ENCODE results near the gene MAP3K15. TPM values are rescaled to one million over a fixed set of nuclear protein-coding genes. Genes with fewer than 3 reads are reported as not detected.
"Not testable (repeated sequence)": the region's sequence is repeated elsewhere in the genome, so short reads cannot be mapped to it uniquely, and the experiment has no call there.

Gene MAP3K15
- polyA plus RNA-seq, 1 of the 3 experiments (the other 2 are of a cell fraction) = 0.07 TPM

- CTCF ChIA-PET = not testable (repeated sequence)
These were observed 3.5 kb downstream of the MAP3K15 start for GRCh38 chrX:19511796-19512195.

GRCh38 chrX:19496711-19497110 lies 18.6 kb downstream of the MAP3K15 start:
- WGBS (ENCODE audit: low lambda C conversion rate) = 26% methylated on average over 7 of the region's 7 CpGs

More at GRCh38 chrX:19511796-19512195, 3.5 kb downstream of the MAP3K15 start:
- POLR2A ChIA-PET; H3K79me2 ChIP-seq (ENCODE audit: insufficient read depth); H3K4me3 ChIP-seq (ENCODE audit: low read depth in 2 of 2, low read length in 1 of 2); H3K4me2 ChIP-seq; H2AFZ ChIP-seq (ENCODE audit: low read depth); H3K27ac ChIP-seq (ENCODE audit: low read depth in 2 of 2, low read length in 1 of 2); DNase-seq; H3F3A ChIP-seq (replicated peaks; ENCODE audit: insufficient read depth); H3K9me2 ChIP-seq; H3K9ac ChIP-seq; H3K36me3 ChIP-seq (replicated peaks in 1 of 2; ENCODE audit: control insufficient read depth in 1 of 2, insufficient read depth in 2 of 2, low read length in 1 of 2); H4K20me1 ChIP-seq (ENCODE audit: insufficient read depth); H3K4me1 ChIP-seq (ENCODE audit: control insufficient read depth in 1 of 2, insufficient read depth in 2 of 2, low read depth in 1 of 2, low read length in 1 of 2); H3K9me3 ChIP-seq: not testable (repeated sequence)
- peaks cover 22% of the 10 kb centered on the region; the same call in 1 of the 2 replicates for H3K27me3 ChIP-seq (ENCODE audit: insufficient read depth)

More at GRCh38 chrX:19496711-19497110, 18.6 kb downstream of the MAP3K15 start:
- H3F3A ChIP-seq (replicated peaks; ENCODE audit: insufficient read depth) = no peaks in the 10 kb centered on the region
- no peaks in the 10 kb centered on the region for H3K36me3 ChIP-seq (replicated peaks in 1 of 2; ENCODE audit: control insufficient read depth in 1 of 2, insufficient read depth in 2 of 2, low read length in 1 of 2)
- no peak for DNase-seq
- no peaks in the 10 kb centered on the region for H3K4me1 ChIP-seq (ENCODE audit: control insufficient read depth in 1 of 2, insufficient read depth in 2 of 2, low read depth in 1 of 2, low read length in 1 of 2)
- H4K20me1 ChIP-seq (ENCODE audit: insufficient read depth) = no peaks in the 10 kb centered on the region
- H3K9me2 ChIP-seq = no peaks in the 10 kb centered on the region
- no peak overlapping the region for H3K27ac ChIP-seq (ENCODE audit: low read depth in 2 of 2, low read length in 1 of 2)
- peaks cover 19% of the 10 kb centered on the region; the same call in 1 of the 2 replicates for H3K27me3 ChIP-seq (ENCODE audit: insufficient read depth)
- H3K4me3 ChIP-seq (ENCODE audit: low read depth in 2 of 2, low read length in 1 of 2) = no peak overlapping the region
- no peaks in the 10 kb centered on the region for H3K79me2 ChIP-seq (ENCODE audit: insufficient read depth)
- TF ChIP-seq RAD21 (IDR thresholded peaks at IDR 0.05; ENCODE audit: low read length) (no peak), IRF3 (IDR thresholded peaks at IDR 0.05; ENCODE audit: low read depth, low read length) (no peak), MAX (IDR thresholded peaks at IDR 0.05; ENCODE audit: low read depth) (no peak), JUND (IDR thresholded peaks at IDR 0.05) (no peak), YY1 (IDR thresholded peaks at IDR 0.05; ENCODE audit: low read depth) (no peak), ELF1 (IDR thresholded peaks at IDR 0.05) (no peak), SMC3 (IDR thresholded peaks at IDR 0.05; ENCODE audit: low read depth, low read length) (no peak), NFIC (IDR thresholded peaks at IDR 0.05; ENCODE audit: borderline replicate concordance) (no peak), NRF1 (IDR thresholded peaks at IDR 0.05; ENCODE audit: low read depth, low read length) (no peak), SIN3A (IDR thresholded peaks at IDR 0.05; ENCODE audit: borderline replicate concordance, low read depth, low read length) (no peak), PBX3 (IDR thresholded peaks at IDR 0.05) (no peak), USF1 (IDR thresholded peaks at IDR 0.05; ENCODE audit: borderline replicate concordance, low read depth) (no peak), EP300 (IDR thresholded peaks at IDR 0.05; ENCODE audit: borderline replicate concordance in 1 of 2, low read depth in 1 of 2, low read length in 1 of 2) (no peak), TCF12 (IDR thresholded peaks at IDR 0.05) (no peak), MXI1 (IDR thresholded peaks at IDR 0.05; ENCODE audit: low read depth, low read length) (no peak), RFX5 (IDR thresholded peaks at IDR 0.05; ENCODE audit: low read length) (no peak)
- no peak overlapping the region for H3K9ac ChIP-seq
- ChIA-PET CTCF (no interaction called here), POLR2A (no interaction called here)
- no peak overlapping the region for H2AFZ ChIP-seq (ENCODE audit: low read depth)
- H3K4me2 ChIP-seq = no peak overlapping the region
- H3K9me3 ChIP-seq = no peaks in the 10 kb centered on the region
